Epithelial cell of esophagus (primary cell): ENCODE data around the gene EXTL1.

Experiments
- DNase-seq: peaks from one replicate; pipeline ENCODE4 v3.0.0; 2010; ENCODE audit warnings: low read depth
- H3K4me3 ChIP-seq: 2 replicates; pipeline ENCODE4 v1.5.1; 2011; ENCODE audit warnings: mild to moderate bottlenecking, low read length, control low read depth
- CTCF ChIP-seq: IDR thresholded peaks from 2 replicates; pipeline ENCODE4 v1.5.1; 2011; ENCODE audit warnings: low read depth, mild to moderate bottlenecking, low read length, control low read depth, inconsistent platforms; ENCODE audit not compliant: insufficient read depth; ENCODE audit errors: missing control alignments

The EXTL1 gene

DNA sequence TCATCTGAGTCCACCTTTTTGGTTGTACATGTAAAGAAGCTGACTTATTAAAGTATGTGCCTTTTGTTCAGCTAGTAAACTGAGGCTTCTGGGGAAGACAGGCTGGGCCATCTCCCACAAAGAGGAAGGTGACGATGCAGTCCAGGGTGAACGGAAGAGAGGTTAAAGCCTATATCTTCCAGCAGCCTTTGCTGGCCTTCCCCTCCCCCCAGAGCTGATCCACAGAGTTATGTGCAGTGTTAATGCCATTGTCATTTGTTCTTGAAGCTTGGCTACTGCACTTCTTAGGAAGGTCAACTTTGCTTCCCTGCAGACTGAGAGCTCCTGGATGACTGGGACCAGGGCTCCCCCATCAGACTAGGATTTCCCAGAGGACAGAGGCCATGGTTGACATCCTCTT lies 22.2 kb downstream of the EXTL1 start:
- DNase-seq, result no peak
- no peak overlapping the region for H3K4me3 ChIP-seq
- TF ChIP-seq CTCF, result no peak

- no peak for DNase-seq
- no peak overlapping the region for H3K4me3 ChIP-seq
- TF ChIP-seq CTCF, result no peak
These were observed 22.8 kb downstream of the EXTL1 start for GRCh38 chr1:26044414-26044813.

GRCh38 chr1:26044971-26045721 lies 23.6 kb downstream of the EXTL1 start:
- no peak for TF ChIP-seq CTCF
- DNase-seq, result no peak
- no peak overlapping the region for H3K4me3 ChIP-seq

DNA sequence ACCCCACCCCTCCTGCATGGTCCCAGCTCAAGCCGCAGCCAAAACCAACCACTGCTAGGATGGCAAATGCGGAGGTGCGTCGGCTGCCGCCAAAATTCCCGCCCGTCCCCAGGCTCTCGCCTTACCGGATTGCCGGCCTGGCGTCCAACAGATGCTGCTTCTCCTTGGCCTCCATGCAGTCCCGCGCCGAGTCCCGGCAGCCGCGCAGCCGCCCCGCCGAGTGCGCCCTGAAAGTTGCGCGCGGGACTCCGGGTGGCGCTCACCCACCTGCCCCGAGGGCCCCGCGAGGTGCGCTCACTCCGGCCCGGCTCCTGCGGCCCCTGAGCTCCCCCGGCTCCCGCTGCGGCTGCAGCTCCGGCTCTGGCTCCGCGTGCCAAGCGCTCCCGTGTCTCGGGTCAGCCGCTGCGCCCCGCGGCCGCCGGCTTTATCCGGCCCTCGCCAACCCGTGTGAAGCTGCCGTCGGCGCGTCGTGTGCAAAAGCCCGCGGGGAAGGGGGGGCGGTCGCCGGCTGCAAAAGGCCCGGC lies 24.2 kb downstream of the EXTL1 start, which contains the start of gene SLC30A2:
Gene SLC30A2, minus strand, starts transcription at position 397 of the 524 bp plus-strand sequence. Its CDS starts 222 bp downstream, at position 175.
- no peak for TF ChIP-seq CTCF
- no peak for DNase-seq
- no peak within 1 kb of the TSS for H3K4me3 ChIP-seq

GRCh38 chr1:26046246-26047095 lies 24.9 kb downstream of the EXTL1 start:
- no peak for DNase-seq
- no peak overlapping the region for H3K4me3 ChIP-seq
- TF ChIP-seq CTCF, result no peak

- no peak for TF ChIP-seq CTCF
- DNase-seq, result peak; percentile 44
- H3K4me3 ChIP-seq, result no peak overlapping the region
These were observed 25.8 kb downstream of the EXTL1 start for GRCh38 chr1:26047278-26047874.
